Measurements from ENCODE around the gene BTNL9. TPM values are rescaled to one million over a fixed set of nuclear protein-coding genes. Genes with fewer than 3 reads are reported as not detected.

Gene BTNL9
- polyA plus RNA-seq, 2 of the 4 experiments (the other 2 are of a cell fraction), result 0.85 to 1.5 TPM

- WGBS (ENCODE audit: missing lambda C conversion rate), result 70% methylated on average over 7 of the region's 7 CpGs
- DNase-seq (ENCODE audit: low read depth in 1 of 2, low spot score in 1 of 2) (no peak), FAIRE-seq (no peak), ATAC-seq (no peak)
- ChIA-PET CTCF (interaction anchor here (1.3 kb wide), 1 partner anchor 236 kb away, joined by 4 read pairs; no protein-coding TSS in a partner anchor), POLR2A (no interaction called here)
- H3K27ac ChIP-seq, result 0 out of 6 replicates have a peak overlapping the region, but pooled peaks of 1 of the 2 experiments have one; percentile 13
- H3K9me3 ChIP-seq, result no peaks in the 10 kb centered on the region
- no peak overlapping the region for H3K4me3 ChIP-seq
- peak overlapping the region; percentile 60; the same call in 2 of the 3 replicates for H3K4me2 ChIP-seq
- H3K4me1 ChIP-seq, result no peaks in the 10 kb centered on the region
- TF ChIP-seq HOXA7 (CRISPR knock-in tag; IDR thresholded peaks at IDR 0.05), result no peak
- no peak for TF ChIP-seq ZSCAN20 (CRISPR knock-in tag; IDR thresholded peaks at IDR 0.05)
- TF ChIP-seq EHMT2 (IDR thresholded peaks at IDR 0.05; ENCODE audit: low read depth), result no peak
- no peak for TF ChIP-seq TFCP2L1 (CRISPR knock-in tag; IDR thresholded peaks at IDR 0.05)
- TF ChIP-seq JUN (IDR thresholded peaks at IDR 0.05), result no peak
- no peak for TF ChIP-seq RAD21 (conservative IDR thresholded peaks at IDR 0.05 in 1 of 2, IDR thresholded peaks at IDR 0.05 in 1 of 2)
- TF ChIP-seq BHLHE40 (IDR thresholded peaks at IDR 0.05; ENCODE audit: low read depth, low read length), result no peak
- TF ChIP-seq RCOR1 (IDR thresholded peaks at IDR 0.05; ENCODE audit: low read depth, low read length), result no peak
Measured at GRCh38 chr5:181105391-181106025, 65.4 kb downstream of the BTNL9 start.

- Histone ChIP-seq H3K4me2 (no peak overlapping the region), H3K4me3 (no peak overlapping the region), H3K27ac (no peak overlapping the region), H3K4me1 (no peaks in the 10 kb centered on the region), H3K9me3 (no peaks in the 10 kb centered on the region)
- ChIA-PET POLR2A (no interaction called here), CTCF (interaction anchor here (0.6 to 1.9 kb wide), 6 partner anchors 11 to 295 kb away, joined by 3 to 7 read pairs (median 4); no protein-coding TSS in a partner anchor)
- WGBS (ENCODE audit: missing lambda C conversion rate), result 74% methylated on average over 9 of the region's 9 CpGs
- FAIRE-seq (no peak), DNase-seq (ENCODE audit: low read depth in 1 of 2, low spot score in 1 of 2) (no peak), ATAC-seq (no peak)
- TF ChIP-seq HOXA7 (CRISPR knock-in tag; IDR thresholded peaks at IDR 0.05), result no peak
- TF ChIP-seq E2F6 (IDR thresholded peaks at IDR 0.05; ENCODE audit: borderline replicate concordance, low read depth), result no peak
- no peak for TF ChIP-seq ZNF302 (CRISPR knock-in tag; IDR thresholded peaks at IDR 0.05)
- TF ChIP-seq KDM1A (IDR thresholded peaks at IDR 0.05; ENCODE audit: low read depth), result no peak
- TF ChIP-seq ZC3H11A (IDR thresholded peaks at IDR 0.05), result no peak
- TF ChIP-seq HEYL (CRISPR knock-in tag; IDR thresholded peaks at IDR 0.05), result no peak
- TF ChIP-seq USF2 (IDR thresholded peaks at IDR 0.05), result no peak
- no peak for TF ChIP-seq EP300 (IDR thresholded peaks at IDR 0.05)
- no peak for TF ChIP-seq NR3C1 (IDR thresholded peaks at IDR 0.05)
- no peak for TF ChIP-seq FOSL2 (IDR thresholded peaks at IDR 0.05)
- TF ChIP-seq FOSL2 (CRISPR knock-in tag; IDR thresholded peaks at IDR 0.05), result no peak
- no peak for TF ChIP-seq HOXB13 (CRISPR knock-in tag; IDR thresholded peaks at IDR 0.05; ENCODE audit: low read depth)
- TF ChIP-seq HMGXB4 (CRISPR knock-in tag; IDR thresholded peaks at IDR 0.05; ENCODE audit: borderline replicate concordance), result no peak
- no peak for TF ChIP-seq CHD2 (IDR thresholded peaks at IDR 0.05; ENCODE audit: low read length, partially characterized antibody)
- TF ChIP-seq ZSCAN20 (CRISPR knock-in tag; IDR thresholded peaks at IDR 0.05), result no peak
Measured at GRCh38 chr5:181107699-181108098, 67.6 kb downstream of the BTNL9 start.

Measured in A549 (cell line).